Psoas muscle (tissue), 8 donors: ENCODE data around the gene EIF4E2. TPM values are rescaled to one million over a fixed set of nuclear protein-coding genes. Genes with fewer than 3 reads are reported as not detected.
A peak's percentile ranks its signal among the peaks of the same experiment; 100 is the strongest.

Source experiments
- ATAC-seq, 4 donors: fragments of 200-7000 bp; cut with Tn5 transposase; one replicate each; pipeline ENCODE4 v1.9.1; 2020; ENCODE audit warnings: moderate library complexity in 3 of 4, mild to moderate bottlenecking in 2 of 4
- DNase-seq, 2 donors: peaks; one replicate each; pipeline ENCODE4 v3.0.0-alpha.2; 2020
- H3K27ac ChIP-seq: fragments of 200-600 bp; one replicate; pipeline ENCODE4 v1.8.0; 2022
- H3K27me3 ChIP-seq, 3 donors: fragments of 200-600 bp in 1 of 3; one replicate each; pipeline versions ENCODE4 v1.6.1 to v1.8.0; 2013 to 2022; ENCODE audit warnings: low read length in 2 of 3, mild to moderate bottlenecking in 2 of 3, moderate library complexity in 1 of 3; ENCODE audit not compliant: insufficient read depth in 3 of 3
- H3K36me3 ChIP-seq, 2 donors: fragments of 200-600 bp in 1 of 2; one replicate each; pipeline versions ENCODE4 v1.6.1 to v1.8.0; 2013 to 2022; ENCODE audit warnings: low read depth in 1 of 2, mild to moderate bottlenecking in 1 of 2, moderate library complexity in 1 of 2; ENCODE audit not compliant: insufficient read depth in 1 of 2
- H3K4me1 ChIP-seq: fragments of 200-600 bp; one replicate; pipeline ENCODE4 v1.8.0; 2022
- H3K4me3 ChIP-seq: fragments of 200-600 bp; one replicate; pipeline ENCODE4 v1.8.0; 2022; ENCODE audit warnings: mild to moderate bottlenecking
- H3K9me3 ChIP-seq: fragments of 200-600 bp; one replicate; pipeline ENCODE4 v1.8.0; 2022
- WGBS, 3 donors: extraction: QIAGEN DNeasy Blood & Tissue Kit; methylation state at CpG; one replicate each; pipeline versions ENCODE4 v1.1.6 to v1.1.7; 2013; 5-methylcytosine and 5-hydroxymethylcytosine counted together
- intact Hi-C, 2 donors: fragments of 100-400 bp; cut with DNase I; formaldehyde crosslinking; loops; one replicate each; pipeline versions ENCODE4 v1.11.0 to v1.14.2; 2022
- polyA plus RNA-seq, 3 donors: library from polyadenylated mRNA; stranded (reverse); fragments of 200-250 nt; gene quantifications; one replicate each; pipeline ENCODE4 v1.2.3, GENCODE V29; 2013
- total RNA-seq, 4 donors: library from RNA; stranded (reverse); fragmentation: NEBNext Ultra II Directional in 2 of 4; extraction: Animal tissue kit (Norgen Biotek cat#: 25700) in 2 of 4; gene quantifications; one replicate each; pipeline versions ENCODE4 v1.2.1 to v1.2.4, GENCODE V29; 2021 to 2023
- TF ChIP-seq, protein P1 (sequence below): fragments of 200-600 bp; IDR thresholded peaks from one replicate; pipeline ENCODE4 v1.8.0; 2022; ENCODE audit warnings: antibody characterized with exemption
- donor health status: healthy with polysubstance abuse.
- donor health status: DM: no; HTN: no; CAD: no; lungs with moderate emphysema.
- donor health status: Bipolar disorder and iron deficiency.
- donor health status: healthy.
- donor health status: DM: yes; HTN: yes; CAD: no.
- donor health status: DM: no; HTN: no; CAD: no.
- donor health status: DM: no; HTN: no; CAD: no.
- donor health status: DM: yes; HTN: yes; CAD: no.

The EIF4E2 gene
- total and polyA plus RNA-seq, 7 donors: 39.6 to 136 (median 77.3) TPM

DNA sequence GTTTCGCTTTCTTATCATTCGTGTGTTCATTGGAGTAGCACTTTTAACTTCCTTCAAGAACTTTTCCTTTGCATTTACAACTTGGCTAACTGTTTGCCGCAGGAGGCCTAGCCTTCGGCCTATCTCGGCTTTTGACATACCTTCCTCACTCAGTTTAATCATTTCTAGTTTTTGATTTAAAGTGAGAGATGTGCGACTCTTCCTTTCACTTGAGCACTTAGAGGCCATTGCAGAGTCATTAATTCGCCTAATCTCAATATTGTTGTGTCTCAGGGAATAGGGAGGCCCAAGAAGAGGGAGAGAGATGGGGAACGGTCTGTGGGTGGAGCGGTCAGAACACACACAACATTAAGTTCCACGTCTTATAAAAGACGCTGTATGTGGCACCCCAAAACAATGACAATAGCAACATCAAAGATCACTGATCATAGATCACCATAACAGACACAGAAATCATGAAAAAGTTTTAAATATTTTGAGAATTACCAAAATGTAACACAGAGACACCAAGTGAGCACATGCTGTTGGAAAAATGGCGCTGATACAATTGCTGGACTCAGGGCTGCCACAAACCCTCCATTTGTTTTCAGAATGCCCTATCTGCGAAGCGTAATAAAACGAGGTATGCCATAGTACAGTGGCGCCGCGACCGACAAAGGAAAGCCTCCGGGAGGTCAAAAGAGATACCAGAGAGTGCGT lies 685 bp upstream of the EIF4E2 start:
- Histone ChIP-seq H3K4me1 (peaks cover 32% of the 10 kb centered on the region), H3K4me3 (peak overlapping the region; percentile 97), H3K27ac (peak overlapping the region; percentile 99), H3K27me3 (no peaks in the 10 kb centered on the region), H3K9me3 (no peaks in the 10 kb centered on the region), H3K36me3 (peaks cover 6 to 32% of the 10 kb centered on the region in 2 donors)
- intact Hi-C loops: loop anchor here in 1 of 2 donors (2.0 kb wide), 2 partner anchors 23 to 25 kb away; partner anchors contain the start of gene CHRND
- WGBS, 3 donors: 35 to 39% (median 38%) methylated on average over 21 of the region's 21 CpGs
- TF ChIP-seq, protein P1, sequence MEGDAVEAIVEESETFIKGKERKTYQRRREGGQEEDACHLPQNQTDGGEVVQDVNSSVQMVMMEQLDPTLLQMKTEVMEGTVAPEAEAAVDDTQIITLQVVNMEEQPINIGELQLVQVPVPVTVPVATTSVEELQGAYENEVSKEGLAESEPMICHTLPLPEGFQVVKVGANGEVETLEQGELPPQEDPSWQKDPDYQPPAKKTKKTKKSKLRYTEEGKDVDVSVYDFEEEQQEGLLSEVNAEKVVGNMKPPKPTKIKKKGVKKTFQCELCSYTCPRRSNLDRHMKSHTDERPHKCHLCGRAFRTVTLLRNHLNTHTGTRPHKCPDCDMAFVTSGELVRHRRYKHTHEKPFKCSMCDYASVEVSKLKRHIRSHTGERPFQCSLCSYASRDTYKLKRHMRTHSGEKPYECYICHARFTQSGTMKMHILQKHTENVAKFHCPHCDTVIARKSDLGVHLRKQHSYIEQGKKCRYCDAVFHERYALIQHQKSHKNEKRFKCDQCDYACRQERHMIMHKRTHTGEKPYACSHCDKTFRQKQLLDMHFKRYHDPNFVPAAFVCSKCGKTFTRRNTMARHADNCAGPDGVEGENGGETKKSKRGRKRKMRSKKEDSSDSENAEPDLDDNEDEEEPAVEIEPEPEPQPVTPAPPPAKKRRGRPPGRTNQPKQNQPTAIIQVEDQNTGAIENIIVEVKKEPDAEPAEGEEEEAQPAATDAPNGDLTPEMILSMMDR: no peak
- no peak for ATAC-seq
- no peak for DNase-seq

DNA sequence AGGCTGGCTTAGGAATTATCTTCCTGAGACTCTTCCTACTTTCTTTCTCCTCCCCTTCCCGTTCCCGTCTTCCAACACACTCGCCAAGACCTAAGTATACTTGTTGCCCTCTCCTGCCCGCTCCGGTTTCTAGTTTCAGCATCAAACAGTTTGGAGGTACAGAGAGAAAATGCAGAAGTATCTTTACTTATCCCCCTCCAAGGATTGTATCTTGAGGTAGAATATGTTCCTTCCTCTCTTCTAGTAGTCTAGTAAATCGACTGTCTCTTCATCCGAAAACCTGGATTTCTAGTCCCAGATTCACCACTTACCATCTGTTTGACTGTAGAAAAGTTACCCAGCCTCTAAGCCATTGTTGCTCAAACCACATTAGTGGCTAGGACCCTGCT lies 755 bp downstream of the EIF4E2 start:
- Histone ChIP-seq H3K36me3 (peaks cover 6 to 33% of the 10 kb centered on the region in 2 donors), H3K27me3 (no peaks in the 10 kb centered on the region), H3K9me3 (no peaks in the 10 kb centered on the region), H3K4me3 (peak overlapping the region; percentile 97), H3K4me1 (peaks cover 44% of the 10 kb centered on the region), H3K27ac (peak overlapping the region; percentile 99)
- no peak for DNase-seq
- WGBS, 3 donors: 5 to 9% (median 7%) methylated on average over 7 of the region's 7 CpGs
- TF ChIP-seq, protein P1: no peak
- no peak for ATAC-seq
- intact Hi-C loops: loop anchor here in 1 of 2 donors (2.0 kb wide), 1 partner anchor 24 kb away; no protein-coding TSS in a partner anchor

DNA sequence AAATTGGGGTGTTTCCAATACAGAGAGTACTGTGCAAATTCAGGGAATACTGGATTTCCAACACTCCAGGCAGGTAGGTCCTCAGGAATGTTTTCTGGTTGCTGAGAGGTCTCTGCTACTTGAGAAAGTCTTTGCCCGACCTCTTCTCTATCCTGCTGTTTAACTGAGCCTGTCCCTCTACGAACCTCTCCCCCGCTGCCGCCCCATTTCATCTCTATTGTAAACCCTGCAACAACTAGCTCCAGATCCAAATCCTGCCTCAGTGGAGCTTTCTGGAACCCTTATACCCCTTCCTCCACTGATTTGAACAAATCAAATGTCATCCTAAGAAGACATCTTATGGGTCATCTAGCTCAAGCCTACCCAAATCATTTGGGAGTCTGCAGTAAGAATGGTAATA lies 1.3 kb downstream of the EIF4E2 start:
- WGBS, 3 donors: 86 to 97% (median 91%) methylated on average over 4 of the region's 4 CpGs
- Histone ChIP-seq H3K4me1 (peaks cover 47% of the 10 kb centered on the region), H3K27ac (peak overlapping the region; percentile 99)

DNA sequence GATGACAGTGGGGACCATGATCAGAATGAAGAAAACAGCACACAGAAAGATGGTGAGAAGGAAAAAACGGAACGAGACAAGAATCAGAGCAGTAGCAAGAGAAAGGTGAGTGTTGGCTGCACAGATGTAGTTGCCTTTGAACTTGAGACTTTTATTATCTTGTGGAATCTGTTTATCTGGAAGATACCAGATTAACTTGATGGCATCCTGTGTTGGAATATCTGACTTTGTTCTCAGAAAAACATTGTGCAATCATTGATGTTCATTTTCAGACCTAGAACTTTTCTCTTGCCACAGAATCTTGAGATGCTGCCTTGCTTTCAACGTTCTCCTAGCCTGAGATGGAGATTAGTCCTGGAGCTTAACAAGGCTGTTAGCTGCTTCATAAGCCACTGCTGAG lies 5.9 kb downstream of the EIF4E2 start:
- TF ChIP-seq, protein P1: no peak
- WGBS, 3 donors: 62 to 77% (median 66%) methylated on average over 3 of the region's 3 CpGs
- Histone ChIP-seq H3K27ac (no peak overlapping the region), H3K4me3 (no peak overlapping the region), H3K36me3 (peaks cover 12 to 71% of the 10 kb centered on the region in 2 donors), H3K27me3 (no peaks in the 10 kb centered on the region), H3K4me1 (peaks cover 45% of the 10 kb centered on the region), H3K9me3 (no peaks in the 10 kb centered on the region)
- ATAC-seq (no peak), DNase-seq (no peak)
- intact Hi-C loops: no loop called here

More for the DNA sequence above, 1.3 kb downstream of the EIF4E2 start:
- H3K9me3 ChIP-seq: no peaks in the 10 kb centered on the region
- H3K27me3 ChIP-seq: no peaks in the 10 kb centered on the region
- intact Hi-C loops: loop anchor here in 1 of 2 donors (2.0 kb wide), 1 partner anchor 23 kb away; no protein-coding TSS in a partner anchor
- peak overlapping the region; percentile 97 for H3K4me3 ChIP-seq
- DNase-seq: no peak
- ATAC-seq: no peak
- H3K36me3 ChIP-seq: peaks cover 6 to 34% of the 10 kb centered on the region in 2 donors
- TF ChIP-seq, protein P1: no peak
